Measurements from ENCODE around the gene KCNN3. TPM values are rescaled to one million over a fixed set of nuclear protein-coding genes. Genes with fewer than 3 reads are reported as not detected.

KCNN3 gene
- total RNA-seq, 4 donors from 2014 or later: 3.5 to 5.6 (median 4.4) TPM

GRCh38 chr1:154846565-154847442, 23.3 kb downstream of the KCNN3 start:
- no peak for DNase-seq

DNA sequence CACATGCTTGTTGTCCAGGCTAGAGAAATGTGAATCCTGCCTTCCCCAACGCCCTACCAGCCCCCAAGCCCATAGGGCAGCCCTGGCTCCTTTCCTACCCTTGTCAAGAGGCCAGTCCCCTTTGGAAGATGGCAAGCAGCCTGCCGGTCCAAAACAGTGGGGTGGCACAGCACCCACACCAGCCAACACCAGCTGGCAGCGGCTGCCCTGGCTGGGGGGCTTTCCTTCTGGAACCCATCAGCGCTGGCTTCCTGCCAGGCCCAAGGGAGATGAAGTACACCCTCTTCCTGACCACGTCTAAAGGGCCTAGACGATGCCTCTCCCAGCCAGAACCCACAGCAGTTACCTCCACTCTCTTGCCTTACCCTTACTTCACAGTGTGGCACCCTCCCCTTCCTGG, 24.2 kb downstream of the KCNN3 start:
- Histone ChIP-seq H3K4me1 (peaks cover 4 to 7% of the 10 kb centered on the region in 2 donors), H3K9me3 (no peaks in the 10 kb centered on the region), H3K27ac (no peak overlapping the region), H3K27me3 (no peaks in the 10 kb centered on the region), H3K4me3 (replicated peaks in 1 of 3) (no peak overlapping the region), H3K36me3 (no peaks in the 10 kb centered on the region)
- WGBS, 2 donors: 57 to 64% methylated on average over 4 to 6 of the region's 6 CpGs
- intact Hi-C loops (cut with DNase I): no loop called here
- no peak for DNase-seq
- TF ChIP-seq CTCF (IDR thresholded peaks at IDR 0.05): no peak
- no peak for TF ChIP-seq POLR2A (IDR thresholded peaks at IDR 0.05)

More at GRCh38 chr1:154846565-154847442, 23.3 kb downstream of the KCNN3 start:
- no peak overlapping the region for H3K4me3 ChIP-seq (replicated peaks in 1 of 3)
- H3K36me3 ChIP-seq: no peaks in the 10 kb centered on the region
- H3K27ac ChIP-seq: no peak overlapping the region
- H3K27me3 ChIP-seq: no peaks in the 10 kb centered on the region
- intact Hi-C loops (cut with DNase I): no loop called here
- TF ChIP-seq POLR2A (IDR thresholded peaks at IDR 0.05): no peak
- no peak for TF ChIP-seq CTCF (IDR thresholded peaks at IDR 0.05)
- peaks cover 4 to 7% of the 10 kb centered on the region in 2 donors for H3K4me1 ChIP-seq
- H3K9me3 ChIP-seq: no peaks in the 10 kb centered on the region
- WGBS, 2 donors: 71 to 74% methylated on average over 12 to 17 of the region's 19 CpGs

GRCh38 chr1:154845174-154845573, 24.9 kb downstream of the KCNN3 start:
- H3K4me3 ChIP-seq (replicated peaks in 1 of 3): no peak overlapping the region

DNA sequence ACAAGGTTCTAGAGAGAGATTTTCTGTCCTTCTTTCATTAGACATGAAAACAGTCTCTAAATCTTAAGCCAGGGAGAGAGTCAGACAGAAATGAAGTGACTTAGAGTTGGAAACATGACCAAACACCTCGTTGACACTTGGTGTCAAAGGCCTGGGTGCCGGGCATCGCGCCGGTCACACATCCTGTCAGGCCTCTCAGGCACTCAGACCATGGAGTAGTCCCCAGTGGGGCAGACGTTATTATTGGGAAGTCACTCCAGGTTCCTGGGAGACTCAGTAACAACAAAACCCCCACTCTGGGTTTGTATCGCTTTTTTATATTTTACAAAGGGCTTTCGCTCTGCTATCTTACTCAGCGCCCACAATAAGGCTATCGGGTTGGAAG, 25.8 kb downstream of the KCNN3 start:
- intact Hi-C loops (cut with DNase I): no loop called here
- 83 to 88% methylated on average over 10 of the region's 10 CpGs for WGBS, 2 donors
- Histone ChIP-seq H3K27ac (no peak overlapping the region), H3K4me1 (peaks cover 4 to 13% of the 10 kb centered on the region in 2 donors), H3K4me3 (replicated peaks in 1 of 3) (no peak overlapping the region), H3K27me3 (no peaks in the 10 kb centered on the region), H3K9me3 (no peaks in the 10 kb centered on the region), H3K36me3 (no peaks in the 10 kb centered on the region)
- TF ChIP-seq CTCF (IDR thresholded peaks at IDR 0.05) (no peak), POLR2A (IDR thresholded peaks at IDR 0.05) (no peak)
- no peak for DNase-seq

More at GRCh38 chr1:154845174-154845573, 24.9 kb downstream of the KCNN3 start:
- intact Hi-C loops (cut with DNase I): no loop called here
- H3K9me3 ChIP-seq: no peaks in the 10 kb centered on the region
- WGBS, 2 donors: 93 to 95% methylated on average over 3 of the region's 3 CpGs
- no peaks in the 10 kb centered on the region for H3K27me3 ChIP-seq
- H3K36me3 ChIP-seq: no peaks in the 10 kb centered on the region
- no peak for DNase-seq
- no peak overlapping the region for H3K27ac ChIP-seq
- TF ChIP-seq CTCF (IDR thresholded peaks at IDR 0.05): no peak
- no peak for TF ChIP-seq POLR2A (IDR thresholded peaks at IDR 0.05)
- peaks cover 4 to 7% of the 10 kb centered on the region in 2 donors for H3K4me1 ChIP-seq

GRCh38 chr1:154843636-154844296, 26.3 kb downstream of the KCNN3 start:
- no peaks in the 10 kb centered on the region for H3K36me3 ChIP-seq
- H3K4me1 ChIP-seq: peaks cover 4 to 13% of the 10 kb centered on the region in 2 donors
- no peak for DNase-seq
- WGBS, 2 donors: 69 to 77% methylated on average over 15 of the region's 15 CpGs
- H3K9me3 ChIP-seq: no peaks in the 10 kb centered on the region
- TF ChIP-seq CTCF (IDR thresholded peaks at IDR 0.05): no peak
- no peak for TF ChIP-seq POLR2A (IDR thresholded peaks at IDR 0.05)
- no peak overlapping the region for H3K27ac ChIP-seq
- intact Hi-C loops (cut with DNase I): no loop called here
- H3K27me3 ChIP-seq: no peaks in the 10 kb centered on the region
- no peak overlapping the region for H3K4me3 ChIP-seq (replicated peaks in 1 of 3)
